ENCODE measurements around the gene GIPR. TPM values are rescaled to one million over a fixed set of nuclear protein-coding genes. Genes with fewer than 3 reads are reported as not detected.
A peak's percentile ranks its signal among the peaks of the same experiment; 100 is the strongest.

The GIPR gene
- total and polyA plus RNA-seq, 2 of the 13 experiments (the other 11 are each of a cell fraction or from before 2014, with no cell fraction given), result 0.15 to 1.2 TPM

- TF ChIP-seq BCLAF1 (IDR thresholded peaks at IDR 0.05) (no peak), BRCA1 (CRISPR knock-in tag; IDR thresholded peaks at IDR 0.05) (no peak), CAMTA2 (CRISPR knock-in tag; IDR thresholded peaks at IDR 0.05; ENCODE audit: borderline replicate concordance) (no peak), ZHX1 (CRISPR knock-in tag; IDR thresholded peaks at IDR 0.05; ENCODE audit: low read depth) (no peak), ZNF549 (CRISPR knock-in tag; IDR thresholded peaks at IDR 0.05) (no peak), RXRB (CRISPR knock-in tag; IDR thresholded peaks at IDR 0.05; ENCODE audit: borderline replicate concordance) (no peak), KMT2A (CRISPR knock-in tag; IDR thresholded peaks at IDR 0.05) (no peak), ZNF605 (CRISPR knock-in tag; IDR thresholded peaks at IDR 0.05) (no peak)
Observed at GRCh38 chr19:45701676-45702075, 33.7 kb downstream of the GIPR start (continued).

- no peak for FAIRE-seq
Observed at GRCh38 chr19:45705115-45705514, 37.1 kb downstream of the GIPR start.

More at GRCh38 chr19:45705115-45705514, 37.1 kb downstream of the GIPR start:
- no peak overlapping the region for H3K4me2 ChIP-seq (ENCODE audit: low read depth, low read length)
- H2AFZ ChIP-seq (ENCODE audit: low read length), result no peak overlapping the region
- intact Hi-C loops (cut with micrococcal nuclease; ENCODE audit: unreplicated experiment) (no loop called here), in situ Hi-C loops (cut with HindIII; ENCODE audit: extremely low pct_ligation_motif_present, low pct_unique_long_range_greater_than_20kb) (no loop called here)
- H3K27me3 ChIP-seq (ENCODE audit: control insufficient read depth in 1 of 2, insufficient read depth in 2 of 2, low read length in 2 of 2), result no peaks in the 10 kb centered on the region
- DNase-seq (ENCODE audit: low spot score) (no peak), ATAC-seq (no peak)
- no peak overlapping the region for H3K9ac ChIP-seq (ENCODE audit: insufficient read depth, low read depth, low read length)
- 87% methylated on average over 9 of the region's 9 CpGs for WGBS (ENCODE audit: low lambda C conversion rate)
- H3K4me1 ChIP-seq (ENCODE audit: insufficient read depth, low read length), result no peaks in the 10 kb centered on the region
- H3K36me3 ChIP-seq (replicated peaks in 1 of 2; ENCODE audit: control insufficient read depth in 1 of 2, insufficient read depth in 2 of 2, low read length in 2 of 2), result peaks cover 7 to 12% of the 10 kb centered on the region in 2 experiments; a peak in 4 of 5 replicates
- H3K79me2 ChIP-seq (ENCODE audit: insufficient read depth, low read length), result no peaks in the 10 kb centered on the region
- no TSS peak for BruUV-seq (replicated peaks)
- H3K4me3 ChIP-seq (replicated peaks in 1 of 3; ENCODE audit: insufficient read depth in 1 of 3, low read depth in 2 of 3, low read length in 3 of 3), result no peak overlapping the region
- peak; percentile 9 for TF ChIP-seq AGO2 (optimal IDR thresholded peaks at IDR 0.05; ENCODE audit: low read depth, low read length)
- no peak for TF ChIP-seq BRD4 (CRISPR knock-in tag; IDR thresholded peaks at IDR 0.05)
- H3K27ac ChIP-seq (ENCODE audit: extremely low read length, insufficient read depth, low read length), result no peak overlapping the region
- H3K9me3 ChIP-seq (ENCODE audit: low read length), result no peaks in the 10 kb centered on the region
- ChIA-PET POLR2A (interaction anchor here (4.9 kb wide), 1 partner anchor 12 kb away, joined by 24 read pairs; no protein-coding TSS in a partner anchor), CTCF (ENCODE audit: low intra/inter-chr PET ratio, low total read pairs) (no interaction called here)
- H4K20me1 ChIP-seq (ENCODE audit: insufficient read depth, low read length), result no peaks in the 10 kb centered on the region
